A549 treated with AZD9567 at 1 μM for 4 hours (cell line): ENCODE data around the gene OR1E1. TPM values are rescaled to one million over a fixed set of nuclear protein-coding genes. Genes with fewer than 3 reads are reported as not detected.

Experiments used
- total RNA-seq: library from RNA; stranded (reverse); fragments of 200-300 nt; extraction: Qiagen RNA extraction; gene quantifications from 5 replicates; pipeline ENCODE4 v1.2.3, GENCODE V29; 2022; ENCODE audit not compliant: insufficient read depth

OR1E1 gene, protein sequence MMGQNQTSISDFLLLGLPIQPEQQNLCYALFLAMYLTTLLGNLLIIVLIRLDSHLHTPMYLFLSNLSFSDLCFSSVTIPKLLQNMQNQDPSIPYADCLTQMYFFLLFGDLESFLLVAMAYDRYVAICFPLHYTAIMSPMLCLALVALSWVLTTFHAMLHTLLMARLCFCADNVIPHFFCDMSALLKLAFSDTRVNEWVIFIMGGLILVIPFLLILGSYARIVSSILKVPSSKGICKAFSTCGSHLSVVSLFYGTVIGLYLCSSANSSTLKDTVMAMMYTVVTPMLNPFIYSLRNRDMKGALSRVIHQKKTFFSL
- not detected in 5 replicates for total RNA-seq

DNA sequence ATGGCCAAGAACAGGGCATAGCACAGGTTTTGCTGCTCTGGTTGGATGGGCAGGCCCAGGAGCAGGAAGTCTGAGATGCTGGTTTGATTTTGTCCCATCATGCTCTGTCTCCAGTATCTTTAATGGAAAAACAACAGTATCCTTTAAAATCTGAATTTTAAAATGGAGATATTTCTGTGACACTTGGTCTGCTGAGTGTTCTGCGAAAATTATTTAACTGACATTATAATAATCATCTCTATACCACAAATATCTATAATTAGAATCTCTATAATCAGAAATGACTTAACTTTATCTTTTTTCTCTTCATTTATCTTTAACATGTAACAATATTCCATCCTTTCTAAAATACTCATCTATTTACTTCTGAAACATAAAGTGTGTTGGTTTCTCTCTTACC is at the start of gene OR1E1:
Gene OR1E1 (minus strand): TSS at position 101 of the 400 bp plus-strand sequence. CDS start 0 bp downstream, at position 101.

DNA sequence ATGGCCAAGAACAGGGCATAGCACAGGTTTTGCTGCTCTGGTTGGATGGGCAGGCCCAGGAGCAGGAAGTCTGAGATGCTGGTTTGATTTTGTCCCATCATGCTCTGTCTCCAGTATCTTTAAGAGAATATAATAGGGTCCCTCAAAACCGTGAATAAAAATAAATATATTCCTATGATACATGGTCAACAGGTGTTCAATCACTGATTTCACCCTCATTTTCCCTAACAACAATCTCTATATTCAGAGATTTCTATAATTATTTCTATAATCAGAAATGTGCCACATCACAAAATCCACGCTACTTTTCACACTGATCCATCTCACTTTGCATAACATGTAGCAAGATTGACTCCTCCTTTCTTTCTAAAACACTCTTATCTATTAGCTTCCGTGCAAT is 35.5 kb upstream of the OR1E1 start, which contains the start of gene OR1E2:
Gene OR1E2 (minus strand): TSS at position 101 of the 400 bp plus-strand sequence. CDS start 0 bp downstream, at position 101.

DNA sequence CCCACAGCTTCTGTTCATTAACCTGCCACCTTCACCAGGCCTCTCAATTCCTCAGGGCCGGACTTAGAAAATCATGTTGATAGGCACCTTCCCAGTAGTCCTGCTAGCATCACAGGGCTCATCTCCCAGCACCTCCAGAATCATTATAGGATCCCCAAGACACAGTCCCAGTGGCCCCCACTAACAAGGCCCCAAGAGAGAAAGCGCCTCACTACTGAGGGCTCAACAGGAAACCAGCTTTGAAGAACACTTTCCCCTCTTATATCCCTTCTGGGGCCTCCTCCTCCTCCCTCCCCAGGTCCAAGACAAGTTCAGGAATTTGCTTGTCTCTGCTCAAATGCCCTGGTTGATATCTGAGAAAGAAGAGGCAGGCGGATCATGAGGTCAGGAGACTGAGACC is 12.9 kb upstream of the OR1E1 start, which contains the start of gene OR3A3:
Gene OR3A3 (plus strand): TSS at position 301 of the 400 bp plus-strand sequence.

DNA sequence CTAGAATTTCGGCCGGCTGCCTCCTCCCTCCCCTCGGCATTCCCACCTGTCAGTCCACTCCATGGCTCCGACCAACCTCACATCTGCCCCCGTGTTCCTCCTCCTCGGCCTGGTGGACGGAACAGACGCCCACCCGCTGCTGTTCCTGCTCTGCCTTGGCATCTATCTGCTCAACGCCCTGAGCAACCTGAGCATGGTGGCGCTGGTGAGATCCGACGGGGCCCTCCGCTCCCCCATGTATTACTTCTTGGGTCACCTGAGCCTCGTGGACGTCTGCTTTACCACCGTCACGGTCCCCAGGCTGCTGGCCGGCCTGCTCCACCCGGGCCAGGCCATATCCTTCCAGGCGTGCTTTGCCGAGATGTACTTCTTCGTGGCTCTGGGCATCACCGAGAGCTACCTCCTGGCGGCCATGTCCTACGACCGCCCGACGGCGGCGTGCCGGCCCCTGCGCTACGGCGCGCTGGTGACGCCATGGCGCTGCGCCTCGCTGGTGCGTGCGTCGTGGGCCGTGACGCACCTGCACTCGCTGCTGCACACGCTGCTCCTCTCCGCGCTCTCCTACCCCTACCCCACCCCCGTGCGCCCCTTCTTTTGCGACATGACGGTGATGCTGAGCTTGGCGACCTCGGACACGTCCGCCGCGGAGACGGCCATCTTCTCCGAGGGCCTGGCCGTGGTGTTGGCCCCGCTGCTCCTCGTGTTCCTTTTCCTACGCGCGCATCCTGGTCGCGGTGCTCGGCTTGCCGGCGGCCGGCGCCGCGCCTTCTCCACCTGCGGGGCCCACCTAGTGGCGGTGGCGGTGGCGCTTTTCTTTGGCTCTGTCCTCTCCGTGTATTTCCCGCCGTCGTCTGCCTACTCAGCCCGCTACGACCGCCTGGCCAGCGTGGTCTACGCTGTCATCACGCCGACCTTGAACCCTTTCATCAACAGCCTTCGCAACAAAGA is 12.1 kb downstream of the OR1E1 start, which contains the start of gene OR3A2:
Gene OR3A2 (minus strand): TSS at position 440 of the 948 bp plus-strand sequence.

Other genes starting within 250 kb of the OR1E1 start
- not detected in 5 replicates for gene OR1A2, start 200.9 kb downstream of the OR1E1 start, total RNA-seq
- not detected in 5 replicates for gene OR1A1, start 190.7 kb downstream of the OR1E1 start, total RNA-seq
- gene OR3A1, start 100.0 kb downstream of the OR1E1 start, total RNA-seq, result not detected in 5 replicates
- gene OR3A2, start 12.1 kb downstream of the OR1E1 start, total RNA-seq, result not detected in 5 replicates
- not detected in 5 replicates for gene OR3A3, start 13.0 kb upstream of the OR1E1 start, total RNA-seq
- not detected in 5 replicates for gene OR1E2, start 35.4 kb upstream of the OR1E1 start, total RNA-seq
- gene SPATA22, start 73.4 kb upstream of the OR1E1 start, total RNA-seq, result not detected in 5 replicates
- not detected in 5 replicates for gene ASPA, start 77.6 kb upstream of the OR1E1 start, total RNA-seq
- gene TRPV3, start 159.4 kb upstream of the OR1E1 start, total RNA-seq, result 0.10 to 0.37 TPM (median 0.18 TPM) in 5 replicates
- 2.5 to 5.3 TPM (median 4.8 TPM) in 5 replicates for gene TRPV1, start 211.0 kb upstream of the OR1E1 start, total RNA-seq
- 13.6 to 17.9 TPM (median 17.0 TPM) in 5 replicates for gene SHPK, start 237.8 kb upstream of the OR1E1 start, total RNA-seq
- 8.7 to 16.3 TPM (median 13.9 TPM) in 5 replicates for gene CTNS, start 238.3 kb upstream of the OR1E1 start, total RNA-seq